ENCODE data around the gene TTLL10. TPM values are rescaled to one million over a fixed set of nuclear protein-coding genes. Genes with fewer than 3 reads are reported as not detected.

The TTLL10 gene
- not detected in 2 replicates for polyA plus RNA-seq

GRCh38 chr1:1173793-1174415 lies at the start of gene TTLL10:
TTLL10 (plus strand) TSS chr1:1173880; CDS start chr1:1179216, 5,336 bp downstream.

GRCh38 chr1:1206376-1206965 lies 32.8 kb downstream of the TTLL10 start, which contains the start of gene TNFRSF18:
TNFRSF18 (minus strand) TSS chr1:1206592; CDS start chr1:1206571, 21 bp downstream.

DNA sequence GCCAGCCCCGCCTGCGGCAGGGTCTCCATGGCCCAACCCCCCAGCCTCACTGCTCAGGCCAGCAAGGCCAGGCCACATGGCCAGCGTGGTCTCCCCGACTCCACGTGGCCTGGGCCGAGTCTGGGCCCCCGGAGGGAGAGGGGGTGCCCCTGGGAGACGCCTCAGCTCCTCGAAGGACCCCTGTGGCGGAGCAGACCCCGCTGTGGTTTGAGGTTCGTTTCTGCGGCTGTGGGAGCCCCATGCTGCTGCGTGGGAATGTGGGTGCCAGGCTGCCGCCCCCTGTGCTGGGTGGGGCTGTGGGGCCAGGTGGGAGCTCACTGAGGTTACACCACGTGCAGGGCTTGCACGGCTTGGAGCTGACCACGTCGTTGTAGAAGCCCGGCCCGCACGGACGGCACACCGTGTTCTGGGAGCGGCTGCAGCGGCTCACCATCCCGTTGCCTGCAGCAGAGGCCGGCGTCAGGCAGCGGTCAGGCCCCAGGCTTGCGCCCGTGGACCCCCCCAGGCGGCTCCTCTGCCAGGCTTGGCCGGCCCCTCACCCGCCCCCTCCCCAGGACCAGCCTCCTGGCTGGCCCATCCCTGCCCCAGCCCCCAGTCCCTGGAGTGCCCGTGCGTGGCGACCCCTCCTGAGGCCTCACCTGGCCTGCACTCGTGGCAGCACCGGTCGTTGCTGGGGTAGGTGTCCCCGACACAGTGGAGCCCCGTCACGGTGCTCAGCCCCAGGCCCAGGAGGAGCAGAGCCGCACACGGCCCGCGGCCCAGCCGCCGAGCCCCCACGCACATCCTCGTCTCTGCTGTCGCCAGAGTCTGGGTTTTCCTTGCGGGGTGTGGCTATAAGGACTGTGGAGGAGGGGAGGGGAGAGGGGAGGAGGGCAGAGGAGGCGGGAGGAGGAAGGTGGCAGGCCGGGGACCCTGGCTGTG lies 39.9 kb downstream of the TTLL10 start, which contains the start of gene TNFRSF4:
Gene TNFRSF4, minus strand, starts transcription at position 809 of the 921 bp plus-strand sequence. Its CDS starts 26 bp downstream, at position 783.

DNA sequence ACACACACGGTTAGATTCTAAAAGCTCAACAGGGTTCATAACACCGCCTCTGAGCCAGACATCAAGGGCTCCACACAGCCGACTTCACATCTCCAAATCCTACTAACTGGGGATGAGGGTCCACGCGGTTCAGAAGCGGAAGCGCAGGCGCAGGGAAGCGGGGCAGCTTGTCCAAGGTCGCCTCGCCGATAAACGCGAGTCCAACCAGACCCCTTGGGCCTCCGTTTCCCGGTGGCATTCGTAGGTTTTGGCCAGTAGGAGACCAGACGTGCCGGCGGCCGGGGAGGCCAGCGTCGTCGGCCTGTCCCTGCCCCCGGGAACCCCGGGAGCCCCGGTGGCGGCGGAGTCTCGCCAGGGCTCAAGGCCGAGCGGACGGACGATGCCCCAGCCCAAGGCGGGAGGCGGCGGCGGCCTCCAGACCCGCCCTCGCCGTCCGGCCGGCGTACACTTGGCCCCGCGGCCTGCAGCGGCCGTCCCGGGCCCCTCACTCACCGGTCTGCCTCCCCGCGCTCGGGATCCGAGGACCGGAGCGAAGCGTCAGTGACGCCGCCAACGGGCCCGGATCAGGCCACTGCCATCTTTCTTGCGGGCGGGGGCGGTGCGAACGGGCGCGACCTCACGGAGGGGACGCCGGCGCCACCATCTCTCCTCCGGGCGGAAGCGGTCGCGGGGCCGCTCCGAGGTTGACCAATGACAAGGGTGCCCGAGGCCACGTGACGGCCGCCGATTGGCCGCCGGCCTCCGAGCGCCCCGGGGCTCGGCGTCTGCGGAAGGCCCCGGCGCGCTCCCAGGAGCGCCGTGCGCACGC lies 57.9 kb downstream of the TTLL10 start, which contains the start of gene SDF4:
Gene SDF4, minus strand, starts transcription at position 602 of the 808 bp plus-strand sequence. CDS start 3,229 bp downstream, outside the sequence.

GRCh38 chr1:1232208-1232795 lies 58.6 kb downstream of the TTLL10 start, which contains the start of gene B3GALT6:
B3GALT6 (plus strand) TSS chr1:1232237; CDS start chr1:1232279, 42 bp downstream.

GRCh38 chr1:1246577-1247340 lies 73.1 kb downstream of the TTLL10 start, which contains the start of gene C1QTNF12:
C1QTNF12 (minus strand) TSS chr1:1246722; CDS start chr1:1246690, 32 bp downstream.

Other genes starting within 250 kb of the TTLL10 start
- gene SAMD11, start 250.0 kb upstream of the TTLL10 start, polyA plus RNA-seq, result 0.13 TPM in 1 of 2 replicates, not detected in the other
- 2.5 and 8.2 TPM in 2 replicates for gene NOC2L, start 214.6 kb upstream of the TTLL10 start, polyA plus RNA-seq
- 0.67 and 1.1 TPM in 2 replicates for gene KLHL17, start 213.3 kb upstream of the TTLL10 start, polyA plus RNA-seq
- not detected in 2 replicates for gene PLEKHN1, start 207.4 kb upstream of the TTLL10 start, polyA plus RNA-seq
- not detected in 2 replicates for gene PERM1, start 191.8 kb upstream of the TTLL10 start, polyA plus RNA-seq
- gene HES4, start 173.8 kb upstream of the TTLL10 start, polyA plus RNA-seq, result not detected in 2 replicates
- gene ISG15, start 160.4 kb upstream of the TTLL10 start, polyA plus RNA-seq, result 11.3 and 18.9 TPM in 2 replicates
- gene AGRN, start 153.8 kb upstream of the TTLL10 start, polyA plus RNA-seq, result 0.13 TPM in 1 of 2 replicates, not detected in the other
- gene RNF223, start 99.6 kb upstream of the TTLL10 start, polyA plus RNA-seq, result not detected in 2 replicates
- gene C1orf159, start 57.8 kb upstream of the TTLL10 start, polyA plus RNA-seq, result 0.26 TPM in 1 of 2 replicates, not detected in the other
- gene TNFRSF18, start 32.7 kb downstream of the TTLL10 start, polyA plus RNA-seq, result not detected in 2 replicates
- gene TNFRSF4, start 40.3 kb downstream of the TTLL10 start, polyA plus RNA-seq, result not detected in 2 replicates
- 3.7 and 10.0 TPM in 2 replicates for gene SDF4, start 58.1 kb downstream of the TTLL10 start, polyA plus RNA-seq
- gene B3GALT6, start 58.4 kb downstream of the TTLL10 start, polyA plus RNA-seq, result 1.3 and 1.5 TPM in 2 replicates
- not detected in 2 replicates for gene C1QTNF12, start 72.8 kb downstream of the TTLL10 start, polyA plus RNA-seq
- gene UBE2J2, start 100.0 kb downstream of the TTLL10 start, polyA plus RNA-seq, result 0.87 and 3.4 TPM in 2 replicates
- not detected in 2 replicates for gene SCNN1D, start 106.6 kb downstream of the TTLL10 start, polyA plus RNA-seq
- 0.91 and 4.7 TPM in 2 replicates for gene ACAP3, start 134.1 kb downstream of the TTLL10 start, polyA plus RNA-seq
- 0.26 and 2.6 TPM in 2 replicates for gene PUSL1, start 134.7 kb downstream of the TTLL10 start, polyA plus RNA-seq
- gene INTS11, start 150.8 kb downstream of the TTLL10 start, polyA plus RNA-seq, result 13.9 and 14.6 TPM in 2 replicates
- gene CPTP, start 150.9 kb downstream of the TTLL10 start, polyA plus RNA-seq, result 0.21 and 0.26 TPM in 2 replicates
- not detected in 2 replicates for gene TAS1R3, start 157.4 kb downstream of the TTLL10 start, polyA plus RNA-seq
- 0.86 and 1.1 TPM in 2 replicates for gene DVL1, start 175.5 kb downstream of the TTLL10 start, polyA plus RNA-seq
- gene MXRA8, start 184.7 kb downstream of the TTLL10 start, polyA plus RNA-seq, result 0.63 and 3.6 TPM in 2 replicates
- 29.6 and 36.4 TPM in 2 replicates for gene AURKAIP1, start 201.3 kb downstream of the TTLL10 start, polyA plus RNA-seq
- gene CCNL2, start 225.5 kb downstream of the TTLL10 start, polyA plus RNA-seq, result 22.1 and 24.2 TPM in 2 replicates
- gene MRPL20, start 233.4 kb downstream of the TTLL10 start, polyA plus RNA-seq, result 252 and 299 TPM in 2 replicates
- 0.24 TPM in 1 of 2 replicates, not detected in the other for gene ANKRD65, start 247.4 kb downstream of the TTLL10 start, polyA plus RNA-seq